Thyroid gland (tissue), 4 donors: ENCODE measurements around the gene TAF4B. TPM values are rescaled to one million over a fixed set of nuclear protein-coding genes. Genes with fewer than 3 reads are reported as not detected.

Experiments
- DNase-seq, 2 donors: peaks; one replicate each; pipeline ENCODE4 v3.0.0-alpha.2; 2019
- H3K27ac ChIP-seq, 3 donors: fragments of 200-600 bp; sonication (generic); 1 replicate in 2 of 3; 2 replicates in 1 of 3; pipeline ENCODE4 v1.5.1; 2016 to 2019; ENCODE audit warnings: mild to moderate bottlenecking in 1 of 3, moderate library complexity in 1 of 3
- H3K27me3 ChIP-seq: fragments of 200-600 bp; sonication (generic); one replicate; pipeline ENCODE4 v1.5.1; 2019
- H3K36me3 ChIP-seq, 2 donors: fragments of 200-600 bp; sonication (generic); one replicate each; pipeline ENCODE4 v1.5.1; 2016 to 2019
- H3K4me1 ChIP-seq, 2 donors: fragments of 200-600 bp; sonication (generic); one replicate each; pipeline ENCODE4 v1.5.1; 2017 to 2019
- H3K4me3 ChIP-seq, 3 donors: fragments of 200-600 bp; sonication (generic); replicated peaks in 1 of 3; 1 replicate in 2 of 3; 2 replicates in 1 of 3; pipeline ENCODE4 v1.5.1; 2016; ENCODE audit warnings: mild to moderate bottlenecking in 1 of 3
- H3K9me3 ChIP-seq: fragments of 200-600 bp; sonication (generic); one replicate; pipeline ENCODE4 v1.5.1; 2017
- POLR2A ChIP-seq, 2 donors: fragments of 450-650 bp; IDR thresholded peaks; one replicate each; pipeline ENCODE4 v1.6.1; 2017; ENCODE audit warnings: antibody characterized with exemption in 2 of 2, mild to moderate bottlenecking in 2 of 2, moderate library complexity in 1 of 2
- WGBS, 2 donors: methylation state at CpG; one replicate each; pipeline ENCODE4 v1.1.5; 2017; 5-methylcytosine and 5-hydroxymethylcytosine counted together
- intact Hi-C: fragments of 100-400 bp; cut with DNase I; formaldehyde crosslinking; loops from one replicate; pipeline ENCODE4 v1.15.1; 2023
- small RNA-seq: library from RNA; depleted of rRNA; stranded (forward); fragments of <200 nt; gene quantifications from one replicate; pipeline ENCODE3, GENCODE V24; 2016
- total RNA-seq, 4 donors: library from RNA; depleted of rRNA; stranded (reverse); fragments of >200 nt; gene quantifications; one replicate each; pipeline ENCODE4 v1.2.3, GENCODE V29; 2016
- TF ChIP-seq, protein P1 (sequence below), 6 experiments: fragments of 200-600 bp in 3 of 6; fragments of 450-650 bp in 3 of 6; sonication (generic) in 3 of 6; IDR thresholded peaks; one replicate each; pipeline ENCODE4 v1.5.1; 2016 to 2019; ENCODE audit warnings: antibody characterized with exemption in 6 of 6, mild to moderate bottlenecking in 2 of 6, inconsistent platforms in 1 of 6, moderate library complexity in 1 of 6

Gene TAF4B
- total RNA-seq, 4 donors from 2014 or later, result 8.7 to 12.7 (median 9.8) TPM

DNA sequence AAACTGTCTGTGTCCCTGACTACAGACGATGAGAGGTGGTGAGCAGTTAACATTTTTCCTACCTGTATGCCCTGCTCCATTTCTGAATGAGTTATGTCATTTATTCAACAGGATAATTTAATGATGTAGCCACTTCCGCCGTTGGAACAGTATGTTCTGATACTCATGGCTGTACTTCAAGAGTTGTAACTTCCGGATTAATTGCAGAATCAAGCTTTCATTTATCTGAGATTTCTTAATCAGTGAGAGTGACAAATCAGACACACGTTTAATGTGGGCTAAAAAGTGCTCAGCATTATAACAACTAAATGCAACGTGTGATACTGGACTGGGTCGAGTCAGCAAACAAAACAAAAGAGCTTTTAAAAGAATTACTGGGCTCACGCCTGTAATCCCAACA lies 214.4 kb downstream of the TAF4B start:
- no peaks in the 10 kb centered on the region for H3K9me3 ChIP-seq
- no peaks in the 10 kb centered on the region for H3K36me3 ChIP-seq
- no peak for DNase-seq
- no peak overlapping the region for H3K4me3 ChIP-seq
- H3K27ac ChIP-seq, result no peak overlapping the region
- no peaks in the 10 kb centered on the region for H3K27me3 ChIP-seq
- 65 to 67% methylated on average over 8 of the region's 8 CpGs for WGBS, 2 donors
- H3K4me1 ChIP-seq, result no peaks in the 10 kb centered on the region
- TF ChIP-seq, protein P1, sequence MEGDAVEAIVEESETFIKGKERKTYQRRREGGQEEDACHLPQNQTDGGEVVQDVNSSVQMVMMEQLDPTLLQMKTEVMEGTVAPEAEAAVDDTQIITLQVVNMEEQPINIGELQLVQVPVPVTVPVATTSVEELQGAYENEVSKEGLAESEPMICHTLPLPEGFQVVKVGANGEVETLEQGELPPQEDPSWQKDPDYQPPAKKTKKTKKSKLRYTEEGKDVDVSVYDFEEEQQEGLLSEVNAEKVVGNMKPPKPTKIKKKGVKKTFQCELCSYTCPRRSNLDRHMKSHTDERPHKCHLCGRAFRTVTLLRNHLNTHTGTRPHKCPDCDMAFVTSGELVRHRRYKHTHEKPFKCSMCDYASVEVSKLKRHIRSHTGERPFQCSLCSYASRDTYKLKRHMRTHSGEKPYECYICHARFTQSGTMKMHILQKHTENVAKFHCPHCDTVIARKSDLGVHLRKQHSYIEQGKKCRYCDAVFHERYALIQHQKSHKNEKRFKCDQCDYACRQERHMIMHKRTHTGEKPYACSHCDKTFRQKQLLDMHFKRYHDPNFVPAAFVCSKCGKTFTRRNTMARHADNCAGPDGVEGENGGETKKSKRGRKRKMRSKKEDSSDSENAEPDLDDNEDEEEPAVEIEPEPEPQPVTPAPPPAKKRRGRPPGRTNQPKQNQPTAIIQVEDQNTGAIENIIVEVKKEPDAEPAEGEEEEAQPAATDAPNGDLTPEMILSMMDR (IDR thresholded peaks at IDR 0.05), result no peak
- no peak for TF ChIP-seq POLR2A (IDR thresholded peaks at IDR 0.05)
- intact Hi-C loops, result no loop called here

Small RNA genes within 50 kb of the gene (small RNA-seq; reads per million reads assigned to genes)
- not detected for gene RNU6-1289P

Other genes starting within 250 kb of the TAF4B start
- gene SS18, start 135.8 kb upstream of the TAF4B start, total RNA-seq, result 100 to 1,000 TPM; 125 to 188 (median 151) TPM
- gene PSMA8, start 92.6 kb upstream of the TAF4B start, total RNA-seq, result under 1 TPM in 1 of 4 donors, not detected in 3; 0.40 TPM